GM12865 (cell line): ENCODE measurements around the gene ADAMTS15.

ENCODE experiments used
- DNase-seq: peaks from one replicate; pipeline ENCODE4 v3.0.0; 2010; ENCODE audit warnings: low read depth
- H3K4me3 ChIP-seq: 2 replicates; pipeline ENCODE4 v1.5.1; 2011; ENCODE audit warnings: mild to moderate bottlenecking, low read depth, low read length, control low read depth
- CTCF ChIP-seq: IDR thresholded peaks from 2 replicates; pipeline ENCODE4 v1.5.1; 2011; ENCODE audit warnings: low read length, control low read depth, low read depth, inconsistent platforms; ENCODE audit not compliant: insufficient read depth; ENCODE audit errors: missing control alignments

ADAMTS15 gene

GRCh38 chr11:130429120-130429681 lies 19.2 kb upstream of the ADAMTS15 start:
- no peak for TF ChIP-seq CTCF
- no peak for DNase-seq
- no peak overlapping the region for H3K4me3 ChIP-seq

GRCh38 chr11:130429983-130430382 lies 18.5 kb upstream of the ADAMTS15 start:
- no peak for TF ChIP-seq CTCF
- H3K4me3 ChIP-seq, result no peak overlapping the region
- no peak for DNase-seq

GRCh38 chr11:130431331-130431773 lies 17.1 kb upstream of the ADAMTS15 start:
- no peak overlapping the region for H3K4me3 ChIP-seq
- DNase-seq, result peak; percentile 78
- TF ChIP-seq CTCF, result peak; percentile 73

- no peak overlapping the region for H3K4me3 ChIP-seq
- DNase-seq, result no peak
- TF ChIP-seq CTCF, result no peak
Observed at GRCh38 chr11:130431801-130432200, 16.6 kb upstream of the ADAMTS15 start.

GRCh38 chr11:130433357-130433756 lies 15.1 kb upstream of the ADAMTS15 start:
- TF ChIP-seq CTCF, result no peak

GRCh38 chr11:130434521-130435223 lies 13.8 kb upstream of the ADAMTS15 start:
- DNase-seq, result peak; percentile 84
- peak; percentile 90 for TF ChIP-seq CTCF
- peak overlapping the region; percentile 65 for H3K4me3 ChIP-seq

More at GRCh38 chr11:130433357-130433756, 15.1 kb upstream of the ADAMTS15 start:
- no peak for DNase-seq
- no peak overlapping the region for H3K4me3 ChIP-seq
